ENCODE results near the gene NHS.
A peak's percentile ranks its signal among the peaks of the same experiment; 100 is the strongest.

NHS gene

DNA sequence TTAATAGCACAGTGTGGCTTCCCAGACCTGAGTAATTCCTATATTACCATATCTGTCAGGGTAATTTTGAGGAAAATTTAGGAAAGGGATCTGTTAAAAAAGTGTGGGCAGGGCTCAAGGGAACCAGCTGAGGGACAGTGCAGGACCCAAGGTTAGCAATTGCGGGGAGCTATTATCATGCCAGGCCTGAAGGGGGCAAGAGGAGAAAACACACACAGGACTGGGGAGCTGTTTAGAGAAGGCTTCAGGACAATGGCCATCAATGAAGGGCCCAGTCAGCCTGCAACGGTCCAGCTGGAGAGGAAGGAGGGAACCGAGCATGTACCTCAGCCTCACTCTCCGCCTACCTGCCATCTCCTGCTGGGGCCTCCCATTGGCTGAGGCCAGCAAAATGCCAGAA is 19.0 kb upstream of the NHS start:
- Histone ChIP-seq H3K9me2 (replicated peaks; ENCODE audit: insufficient read depth, low read length) (no peaks in the 10 kb centered on the region), H2AFZ (ENCODE audit: low read length) (no peak overlapping the region), H3K27me3 (replicated peaks; ENCODE audit: insufficient read depth, low read length) (no peaks in the 10 kb centered on the region), H3K9me3 (replicated peaks; ENCODE audit: insufficient read depth, low read length) (no peaks in the 10 kb centered on the region), H3F3A (ENCODE audit: insufficient read depth, low read length) (no peaks in the 10 kb centered on the region), H3K9ac (ENCODE audit: low read length) (no peak overlapping the region), H4K20me1 (ENCODE audit: insufficient read depth, low read length) (no peaks in the 10 kb centered on the region), H3K36me3 (replicated peaks; ENCODE audit: insufficient read depth, low read length) (no peaks in the 10 kb centered on the region), H3K79me2 (ENCODE audit: low read length) (no peaks in the 10 kb centered on the region), H3K4me1 (ENCODE audit: low read length) (no peaks in the 10 kb centered on the region), H3K4me3 (ENCODE audit: low read length) (no peak overlapping the region), H3K27ac (ENCODE audit: low read length) (no peak overlapping the region), H3K4me2 (ENCODE audit: low read depth, low read length) (no peak overlapping the region)
- TF ChIP-seq EZH2phosphoT487 (IDR thresholded peaks at IDR 0.05; ENCODE audit: low read length) (no peak), EZH2 (optimal IDR thresholded peaks at IDR 0.05; ENCODE audit: low read depth, low read length) (no peak)
- TF ChIP-seq, protein P1, sequence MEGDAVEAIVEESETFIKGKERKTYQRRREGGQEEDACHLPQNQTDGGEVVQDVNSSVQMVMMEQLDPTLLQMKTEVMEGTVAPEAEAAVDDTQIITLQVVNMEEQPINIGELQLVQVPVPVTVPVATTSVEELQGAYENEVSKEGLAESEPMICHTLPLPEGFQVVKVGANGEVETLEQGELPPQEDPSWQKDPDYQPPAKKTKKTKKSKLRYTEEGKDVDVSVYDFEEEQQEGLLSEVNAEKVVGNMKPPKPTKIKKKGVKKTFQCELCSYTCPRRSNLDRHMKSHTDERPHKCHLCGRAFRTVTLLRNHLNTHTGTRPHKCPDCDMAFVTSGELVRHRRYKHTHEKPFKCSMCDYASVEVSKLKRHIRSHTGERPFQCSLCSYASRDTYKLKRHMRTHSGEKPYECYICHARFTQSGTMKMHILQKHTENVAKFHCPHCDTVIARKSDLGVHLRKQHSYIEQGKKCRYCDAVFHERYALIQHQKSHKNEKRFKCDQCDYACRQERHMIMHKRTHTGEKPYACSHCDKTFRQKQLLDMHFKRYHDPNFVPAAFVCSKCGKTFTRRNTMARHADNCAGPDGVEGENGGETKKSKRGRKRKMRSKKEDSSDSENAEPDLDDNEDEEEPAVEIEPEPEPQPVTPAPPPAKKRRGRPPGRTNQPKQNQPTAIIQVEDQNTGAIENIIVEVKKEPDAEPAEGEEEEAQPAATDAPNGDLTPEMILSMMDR (IDR thresholded peaks at IDR 0.05; ENCODE audit: low read length) = no peak
- DNase-seq = no peak

DNA sequence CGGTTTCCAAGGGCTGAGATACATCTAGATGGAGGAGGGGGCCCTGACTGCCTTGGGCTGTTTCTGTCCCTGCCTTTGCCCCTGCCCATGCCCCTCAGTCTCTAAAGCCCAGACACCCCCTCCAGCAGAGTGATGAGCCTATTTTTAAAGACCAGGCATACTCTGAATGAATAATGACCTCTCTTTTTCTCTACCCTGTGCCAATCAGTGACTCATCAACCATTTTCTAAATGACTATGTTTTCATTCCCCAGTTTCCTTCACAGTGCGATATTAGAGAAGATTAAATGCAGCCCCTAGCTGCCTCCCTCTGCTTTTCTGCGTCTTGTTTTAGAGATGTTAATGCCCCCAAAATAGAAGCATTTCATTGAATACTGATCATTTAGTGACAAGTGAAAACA is 15.5 kb upstream of the NHS start:
- no peak overlapping the region for H3K9ac ChIP-seq (ENCODE audit: low read length)
- H4K20me1 ChIP-seq (ENCODE audit: insufficient read depth, low read length) = no peaks in the 10 kb centered on the region
- no peaks in the 10 kb centered on the region for H3K27me3 ChIP-seq (replicated peaks; ENCODE audit: insufficient read depth, low read length)
- no peaks in the 10 kb centered on the region for H3F3A ChIP-seq (ENCODE audit: insufficient read depth, low read length)
- no peak overlapping the region for H3K4me3 ChIP-seq (ENCODE audit: low read length)
- no peak overlapping the region for H2AFZ ChIP-seq (ENCODE audit: low read length)
- H3K4me2 ChIP-seq (ENCODE audit: low read depth, low read length) = no peak overlapping the region
- H3K36me3 ChIP-seq (replicated peaks; ENCODE audit: insufficient read depth, low read length) = no peaks in the 10 kb centered on the region
- TF ChIP-seq, protein P1 (IDR thresholded peaks at IDR 0.05; ENCODE audit: low read length) = no peak
- TF ChIP-seq EZH2 (optimal IDR thresholded peaks at IDR 0.05; ENCODE audit: low read depth, low read length) (no peak), EZH2phosphoT487 (IDR thresholded peaks at IDR 0.05; ENCODE audit: low read length) (no peak)
- no peaks in the 10 kb centered on the region for H3K4me1 ChIP-seq (ENCODE audit: low read length)
- no peak for DNase-seq
- H3K9me2 ChIP-seq (replicated peaks; ENCODE audit: insufficient read depth, low read length) = no peaks in the 10 kb centered on the region
- no peaks in the 10 kb centered on the region for H3K9me3 ChIP-seq (replicated peaks; ENCODE audit: insufficient read depth, low read length)
- no peaks in the 10 kb centered on the region for H3K79me2 ChIP-seq (ENCODE audit: low read length)
- no peak overlapping the region for H3K27ac ChIP-seq (ENCODE audit: low read length)

DNA sequence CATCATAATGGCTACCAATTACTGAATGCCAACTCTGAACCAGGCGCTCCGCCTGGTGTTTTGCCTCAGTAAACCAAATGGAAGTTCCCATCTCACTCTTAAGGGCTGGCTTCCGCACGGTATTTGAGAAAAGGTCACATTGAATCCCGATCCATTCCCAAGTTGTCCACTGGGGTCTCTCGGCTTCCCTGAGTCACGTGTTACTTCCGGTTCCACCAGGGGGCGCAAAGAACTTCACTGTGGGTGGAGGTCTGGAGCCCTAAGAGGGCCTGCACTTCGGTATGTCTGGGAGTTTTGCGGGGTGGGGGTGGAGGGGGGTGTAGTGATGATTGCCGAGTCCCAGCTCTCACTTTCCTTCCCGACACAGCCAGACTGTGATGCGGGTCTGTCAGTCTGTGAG is 13.4 kb upstream of the NHS start:
- TF ChIP-seq, protein P1 (IDR thresholded peaks at IDR 0.05; ENCODE audit: low read length) = peak; percentile 21
- TF ChIP-seq EZH2phosphoT487 (IDR thresholded peaks at IDR 0.05; ENCODE audit: low read length) (no peak), EZH2 (optimal IDR thresholded peaks at IDR 0.05; ENCODE audit: low read depth, low read length) (no peak)
- H3K36me3 ChIP-seq (replicated peaks; ENCODE audit: insufficient read depth, low read length) = no peaks in the 10 kb centered on the region
- no peak overlapping the region for H3K4me2 ChIP-seq (ENCODE audit: low read depth, low read length)
- H3K9me2 ChIP-seq (replicated peaks; ENCODE audit: insufficient read depth, low read length) = no peaks in the 10 kb centered on the region
- no peaks in the 10 kb centered on the region for H3F3A ChIP-seq (ENCODE audit: insufficient read depth, low read length)
- H3K79me2 ChIP-seq (ENCODE audit: low read length) = no peaks in the 10 kb centered on the region
- H2AFZ ChIP-seq (ENCODE audit: low read length) = no peak overlapping the region
- no peak overlapping the region for H3K27ac ChIP-seq (ENCODE audit: low read length)
- H3K4me3 ChIP-seq (ENCODE audit: low read length) = no peak overlapping the region
- H3K9me3 ChIP-seq (replicated peaks; ENCODE audit: insufficient read depth, low read length) = no peaks in the 10 kb centered on the region
- no peaks in the 10 kb centered on the region for H4K20me1 ChIP-seq (ENCODE audit: insufficient read depth, low read length)
- no peaks in the 10 kb centered on the region for H3K27me3 ChIP-seq (replicated peaks; ENCODE audit: insufficient read depth, low read length)
- no peak for DNase-seq
- H3K9ac ChIP-seq (ENCODE audit: low read length) = no peak overlapping the region
- H3K4me1 ChIP-seq (ENCODE audit: low read length) = no peaks in the 10 kb centered on the region
